Occipital lobe (tissue), 2 donors: Measurements from ENCODE around the gene OXSM. TPM values are rescaled to one million over a fixed set of nuclear protein-coding genes. Genes with fewer than 3 reads are reported as not detected.

ENCODE experiments used
- DNase-seq: peaks from one replicate; lab custom pipeline; 2025; lab: John Stamatoyannopoulos, UW
- total RNA-seq: library from RNA; depleted of rRNA; stranded (reverse); fragments of >200 nt; gene quantifications from one replicate; pipeline ENCODE4 v1.2.3, GENCODE V29; 2014

Gene OXSM
- total RNA-seq, 1 donor from 2014 or later = 9.0 TPM

GRCh38 chr3:25803833-25804232, 13.9 kb downstream of the OXSM start:
- DNase-seq = no peak

- no peak for DNase-seq
Measured at GRCh38 chr3:25804676-25805075, 14.8 kb downstream of the OXSM start.

DNA sequence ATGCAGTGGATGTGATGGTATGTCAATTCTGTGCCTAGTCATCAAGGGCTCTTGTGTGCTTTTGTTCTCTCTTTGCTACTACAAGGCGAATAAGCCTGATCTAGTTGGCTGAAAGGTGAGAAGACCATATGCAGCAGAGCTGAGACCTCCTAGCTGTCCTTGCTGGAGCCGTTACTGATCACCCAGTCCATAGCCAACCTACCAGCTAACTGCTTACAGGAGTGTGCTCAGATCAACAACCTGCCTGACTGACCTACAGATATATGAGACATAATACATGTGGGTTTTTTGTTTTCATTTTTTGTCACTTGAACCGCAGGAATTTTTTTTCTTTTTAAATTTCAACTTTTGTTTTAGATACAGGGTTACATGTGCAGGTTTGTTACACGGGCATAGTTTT, 22.8 kb downstream of the OXSM start:
- no peak for DNase-seq

- no peak for DNase-seq
Measured at GRCh38 chr3:25817107-25817506, 27.2 kb downstream of the OXSM start.

DNA sequence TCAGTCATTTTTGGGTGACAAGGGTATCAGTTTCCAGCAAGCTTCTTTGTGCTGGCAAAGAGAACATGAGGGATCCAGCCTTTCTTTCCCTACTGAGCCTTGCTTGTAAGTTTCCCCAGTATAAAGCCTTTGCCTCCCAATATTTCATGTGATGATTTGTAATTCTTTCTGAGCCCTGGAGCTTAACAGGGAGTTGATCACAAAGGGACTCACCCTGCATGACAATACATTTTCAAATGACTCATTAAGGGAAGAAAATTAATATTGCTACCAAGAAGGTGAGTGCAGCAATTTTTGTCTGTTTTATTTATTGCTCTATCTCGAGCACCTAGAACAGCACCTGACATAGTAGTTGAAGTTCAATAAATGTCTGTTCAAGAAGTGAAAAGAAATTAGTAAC, 27.7 kb downstream of the OXSM start:
- no peak for DNase-seq

GRCh38 chr3:25818335-25818734, 28.4 kb downstream of the OXSM start:
- DNase-seq = no peak

DNA sequence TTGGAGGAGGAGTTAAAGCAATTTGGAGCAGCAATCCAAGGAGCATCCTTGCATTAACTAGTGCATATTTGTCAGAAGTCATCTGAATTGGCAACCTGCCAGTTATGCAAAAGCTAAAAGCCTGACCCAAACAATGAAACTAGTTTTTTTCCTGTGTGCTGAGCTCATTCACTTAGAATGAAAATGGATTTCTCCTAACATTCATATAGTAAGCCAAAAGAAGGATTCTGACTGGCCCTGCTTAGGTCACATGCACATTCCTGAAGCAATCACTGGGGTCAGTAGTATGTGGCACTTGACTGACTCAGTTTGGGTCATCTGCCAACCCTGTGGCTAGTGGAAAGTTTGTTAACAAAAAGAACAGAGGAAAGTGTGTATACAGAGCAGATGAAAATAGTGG, 30.5 kb downstream of the OXSM start:
- DNase-seq = no peak

DNA sequence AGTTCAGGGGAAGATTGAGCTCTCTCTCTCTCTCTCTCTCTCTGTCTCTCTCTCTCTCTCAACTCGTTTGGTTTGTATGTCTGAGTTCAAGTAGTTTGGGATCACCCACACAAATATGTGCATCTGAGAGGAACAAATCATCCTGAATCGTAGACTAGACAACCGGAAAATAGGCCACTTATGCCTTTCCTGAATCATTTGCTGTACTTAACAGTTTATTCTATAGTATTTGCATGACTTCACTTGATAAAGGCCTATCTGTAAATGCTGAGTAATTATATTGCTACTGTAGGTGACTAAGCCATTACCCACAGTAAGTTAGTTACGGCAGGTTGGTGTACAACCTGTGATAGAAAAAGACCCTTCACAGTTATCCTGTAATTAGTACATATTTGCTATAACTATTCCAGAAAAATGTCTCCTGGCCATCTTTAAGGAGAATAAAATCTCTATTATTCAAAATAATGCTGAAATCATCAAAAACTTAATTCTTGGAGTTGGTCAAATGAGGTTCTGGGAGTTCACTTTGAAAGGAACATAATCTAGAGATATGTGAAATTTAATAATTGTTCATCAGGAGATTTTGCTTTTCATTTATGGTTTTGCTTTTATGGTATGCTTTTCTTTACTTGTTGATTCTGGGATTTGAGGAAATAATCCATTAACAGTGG, 31.1 kb downstream of the OXSM start:
- no peak for DNase-seq

- no peak for DNase-seq
Measured at GRCh38 chr3:25821746-25822573, 32.1 kb downstream of the OXSM start.

DNA sequence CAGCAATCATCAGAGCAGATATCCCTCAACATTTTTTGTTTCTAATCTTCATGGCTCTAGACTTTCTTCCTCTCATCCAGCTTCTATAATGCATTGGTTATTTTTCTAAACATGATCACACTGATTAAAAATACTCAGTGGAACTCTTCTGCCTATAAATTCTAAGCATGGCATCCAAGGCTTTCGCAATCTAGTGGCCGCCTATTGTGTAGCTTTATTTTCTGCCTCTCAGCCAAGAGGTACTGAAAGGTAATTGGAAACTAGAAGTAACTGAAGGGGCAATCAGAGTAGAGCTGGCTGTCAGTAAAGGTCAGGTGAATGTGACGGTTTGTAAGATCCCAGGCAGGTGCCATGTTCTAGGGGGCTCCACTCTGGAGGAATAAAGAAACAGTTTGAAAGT, 33.4 kb downstream of the OXSM start:
- DNase-seq = no peak

GRCh38 chr3:25826510-25826909, 36.6 kb downstream of the OXSM start:
- no peak for DNase-seq

DNA sequence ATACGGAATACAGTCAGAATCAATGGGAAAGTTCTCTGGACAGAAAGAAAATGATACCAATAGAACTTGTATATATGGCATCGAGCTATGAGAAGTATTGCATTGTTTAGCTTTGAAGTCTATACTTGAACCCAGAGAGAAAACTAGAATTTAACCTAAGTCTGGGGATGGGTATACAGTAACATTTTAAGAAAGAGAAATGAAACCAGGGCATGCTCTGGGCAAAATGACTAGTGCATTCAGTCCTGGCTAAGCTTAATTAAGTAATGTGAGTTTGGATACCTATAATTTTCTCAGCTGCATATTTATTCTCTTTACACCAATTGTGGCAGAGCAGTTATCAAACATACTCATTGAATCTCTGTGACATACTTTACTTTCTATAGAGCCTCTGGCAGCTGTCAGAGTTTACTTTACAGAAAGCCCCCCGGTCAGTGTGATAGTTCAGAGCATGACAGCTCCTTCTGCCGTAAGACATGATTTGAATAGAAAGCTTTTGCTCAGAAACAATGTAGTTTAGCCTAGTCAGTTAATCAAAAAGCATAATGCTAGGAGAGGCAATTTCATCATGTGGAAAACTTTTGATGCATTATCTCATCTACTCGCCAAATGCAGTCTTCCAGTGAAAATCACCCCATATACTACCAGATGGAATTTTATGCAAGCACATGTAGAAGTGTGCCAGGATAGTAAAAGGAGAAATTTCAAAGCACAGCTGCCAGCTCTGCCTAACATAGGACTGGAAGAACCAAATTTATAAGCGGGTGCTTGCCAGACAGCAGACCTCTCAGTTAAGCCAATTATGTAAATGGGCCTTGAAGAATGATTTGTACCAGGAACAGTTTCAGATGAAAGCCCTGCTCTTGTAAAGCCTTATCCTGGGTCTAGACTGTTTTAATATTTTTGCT, 40.7 kb downstream of the OXSM start:
- DNase-seq = peak; percentile 33

DNA sequence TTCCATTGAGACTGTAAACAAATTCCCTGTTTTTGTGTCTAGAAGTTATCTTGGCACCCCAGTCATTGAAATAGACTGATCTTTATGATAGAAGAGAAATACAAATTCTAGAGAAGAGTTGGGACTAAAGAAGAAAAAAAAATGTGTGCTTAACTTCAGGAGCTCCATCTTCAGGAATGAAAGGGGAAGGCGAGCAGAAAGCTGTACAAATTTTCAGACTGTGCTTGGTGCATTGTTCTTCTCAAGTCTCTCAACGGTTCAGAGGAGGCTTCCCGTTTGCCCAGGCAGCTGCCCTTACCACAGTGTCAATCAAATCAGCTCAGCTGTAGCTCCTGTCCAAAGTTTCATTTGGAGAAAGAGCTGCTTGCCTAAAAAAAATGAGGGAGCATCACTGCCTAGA, 41.7 kb downstream of the OXSM start:
- no peak for DNase-seq

DNA sequence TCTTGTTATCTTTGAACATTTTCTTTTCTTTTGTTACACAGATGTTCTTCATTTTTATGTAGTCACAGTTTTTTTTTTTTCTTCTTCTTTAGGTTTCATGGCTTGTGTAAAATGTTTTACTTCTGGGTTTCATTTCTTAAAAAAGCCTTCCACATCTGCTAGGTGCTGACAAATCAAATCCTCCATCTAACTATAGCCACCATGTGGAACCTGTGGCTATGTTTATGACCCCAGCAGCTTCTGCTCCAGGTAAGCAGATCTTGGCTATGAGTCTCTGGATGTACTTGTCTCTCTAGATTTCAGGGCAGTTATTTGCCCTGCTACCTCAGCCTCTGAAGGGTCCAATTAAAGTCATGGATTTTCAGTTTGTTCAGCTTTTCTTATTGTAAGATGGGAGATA, 44.5 kb downstream of the OXSM start:
- no peak for DNase-seq

DNA sequence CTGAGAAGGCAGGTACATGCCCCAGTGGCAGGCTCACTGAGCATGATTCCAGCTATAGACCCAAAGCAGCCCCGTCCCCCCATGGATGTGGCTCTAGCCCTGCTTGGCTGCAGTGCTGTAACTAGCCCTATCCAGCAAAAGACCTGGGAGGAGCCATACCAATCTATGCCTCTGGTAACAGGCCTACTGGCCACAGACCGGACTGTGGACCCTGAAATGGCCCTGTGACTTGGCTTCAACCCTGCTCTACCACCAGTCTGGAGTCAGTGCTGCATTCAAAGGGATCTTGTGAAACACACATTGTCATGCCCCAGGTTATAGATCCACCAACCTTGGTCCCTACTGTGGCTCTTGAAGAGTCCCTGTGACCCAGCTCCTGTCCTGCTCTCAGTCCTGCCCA, 46.7 kb downstream of the OXSM start:
- DNase-seq = no peak

GRCh38 chr3:25837038-25837437, 47.1 kb downstream of the OXSM start:
- no peak for DNase-seq

- no peak for DNase-seq
Measured at GRCh38 chr3:25840099-25840498, 50.2 kb downstream of the OXSM start.

GRCh38 chr3:25843332-25843731, 53.4 kb downstream of the OXSM start:
- no peak for DNase-seq
